Stomach (tissue), 4 donors: ENCODE results near the gene POU2AF2.
"Not testable (repeated sequence)": the region's sequence is repeated elsewhere in the genome, so short reads cannot be mapped to it uniquely, and the experiment has no call there.

Source experiments
- EP300 ChIP-seq: sonication (generic); formaldehyde crosslinking; IDR thresholded peaks from one replicate; pipeline ENCODE4 v1.6.1; 2017; ENCODE audit warnings: antibody characterized with exemption
- POLR2A ChIP-seq, 4 donors: fragments of 450-650 bp; IDR thresholded peaks; one replicate each; pipeline ENCODE4 v1.6.1; 2016; ENCODE audit warnings: antibody characterized with exemption in 4 of 4, control low read depth in 2 of 4, mild to moderate bottlenecking in 1 of 4, moderate library complexity in 1 of 4
- TF ChIP-seq, protein P1 (sequence below), 7 experiments: fragments of 450-650 bp in 4 of 7; fragments of 200-600 bp in 3 of 7; sonication (generic) in 3 of 7; IDR thresholded peaks; one replicate each; pipeline ENCODE4 v1.5.1; 2016 to 2019; ENCODE audit warnings: antibody characterized with exemption in 7 of 7, control low read depth in 2 of 7, mild to moderate bottlenecking in 1 of 7

DNA sequence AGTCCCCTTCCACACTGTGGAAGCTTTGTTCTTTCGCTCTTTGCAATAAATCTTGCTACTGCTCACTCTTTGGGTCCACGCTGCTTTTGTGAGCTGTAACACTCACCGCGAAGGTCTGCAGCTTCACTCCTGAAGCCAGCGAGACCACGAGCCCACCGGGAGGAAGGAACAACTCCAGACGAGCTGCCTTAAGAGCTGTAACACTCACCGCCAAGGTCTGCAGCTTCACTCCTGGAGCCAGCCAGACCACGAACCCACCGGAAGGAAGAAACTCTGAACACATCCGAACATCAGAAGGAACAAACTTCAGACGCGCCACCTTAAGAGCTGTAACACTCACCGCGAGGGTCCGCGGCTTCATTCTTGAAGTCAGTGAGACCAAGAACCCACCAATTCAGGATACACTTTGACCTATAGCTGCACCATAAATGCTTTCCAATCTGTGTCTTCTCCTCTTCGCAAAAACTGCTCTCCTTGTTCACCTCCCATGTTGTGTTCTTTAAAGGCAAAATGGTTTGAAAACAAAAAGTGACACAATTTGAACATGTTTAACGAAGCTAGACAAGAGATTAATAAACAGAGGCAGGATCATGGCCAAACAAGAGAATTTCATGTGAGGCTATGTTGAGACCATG, 22.6 kb upstream of the POU2AF2 start:
- TF ChIP-seq, protein P1, sequence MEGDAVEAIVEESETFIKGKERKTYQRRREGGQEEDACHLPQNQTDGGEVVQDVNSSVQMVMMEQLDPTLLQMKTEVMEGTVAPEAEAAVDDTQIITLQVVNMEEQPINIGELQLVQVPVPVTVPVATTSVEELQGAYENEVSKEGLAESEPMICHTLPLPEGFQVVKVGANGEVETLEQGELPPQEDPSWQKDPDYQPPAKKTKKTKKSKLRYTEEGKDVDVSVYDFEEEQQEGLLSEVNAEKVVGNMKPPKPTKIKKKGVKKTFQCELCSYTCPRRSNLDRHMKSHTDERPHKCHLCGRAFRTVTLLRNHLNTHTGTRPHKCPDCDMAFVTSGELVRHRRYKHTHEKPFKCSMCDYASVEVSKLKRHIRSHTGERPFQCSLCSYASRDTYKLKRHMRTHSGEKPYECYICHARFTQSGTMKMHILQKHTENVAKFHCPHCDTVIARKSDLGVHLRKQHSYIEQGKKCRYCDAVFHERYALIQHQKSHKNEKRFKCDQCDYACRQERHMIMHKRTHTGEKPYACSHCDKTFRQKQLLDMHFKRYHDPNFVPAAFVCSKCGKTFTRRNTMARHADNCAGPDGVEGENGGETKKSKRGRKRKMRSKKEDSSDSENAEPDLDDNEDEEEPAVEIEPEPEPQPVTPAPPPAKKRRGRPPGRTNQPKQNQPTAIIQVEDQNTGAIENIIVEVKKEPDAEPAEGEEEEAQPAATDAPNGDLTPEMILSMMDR (IDR thresholded peaks at IDR 0.05) = not testable (repeated sequence)
- not testable (repeated sequence) for TF ChIP-seq POLR2A (IDR thresholded peaks at IDR 0.05); EP300
